ENCODE data around the gene COL9A3.

The COL9A3 gene

DNA sequence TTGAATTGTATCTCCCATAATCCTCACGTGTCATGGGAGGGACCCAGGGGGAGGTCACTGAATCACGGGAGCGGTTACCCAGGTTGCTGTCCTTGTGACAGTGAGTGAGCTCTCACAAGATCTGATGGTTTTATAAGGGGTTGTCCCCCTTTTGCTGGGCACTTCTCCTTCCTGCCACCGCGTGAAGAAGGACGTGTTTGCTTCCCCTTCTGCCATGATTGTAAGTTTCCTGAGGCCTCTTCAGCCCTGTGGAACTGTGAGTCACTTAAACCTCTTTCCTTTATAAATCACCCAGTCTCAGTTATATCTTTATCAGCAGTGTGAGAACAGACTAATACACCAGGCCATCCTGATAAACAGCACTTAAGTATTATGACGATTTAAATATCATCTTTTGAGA lies 29.5 kb upstream of the COL9A3 start:
- Mint-ChIP-seq H3K27me3 (no peaks in the 10 kb centered on the region), H3K27ac (no peak overlapping the region)
- DNase-seq: no peak

GRCh38 chr20:62787866-62788265 lies 29.0 kb upstream of the COL9A3 start:
- H3K27ac Mint-ChIP-seq: no peak overlapping the region
- DNase-seq: no peak
- no peaks in the 10 kb centered on the region for H3K27me3 Mint-ChIP-seq
- no peak overlapping the region for H3K4me3 Mint-ChIP-seq
- no peaks in the 10 kb centered on the region for H3K36me3 Mint-ChIP-seq (ENCODE audit: low read depth)
- H3K4me1 Mint-ChIP-seq (ENCODE audit: low read depth): peaks cover 18% of the 10 kb centered on the region
- no peaks in the 10 kb centered on the region for H3K9me3 Mint-ChIP-seq

More for the DNA sequence above, 29.5 kb upstream of the COL9A3 start:
- H3K36me3 Mint-ChIP-seq (ENCODE audit: low read depth): no peaks in the 10 kb centered on the region
- H3K9me3 Mint-ChIP-seq: no peaks in the 10 kb centered on the region
- H3K4me3 Mint-ChIP-seq: no peak overlapping the region
- H3K4me1 Mint-ChIP-seq (ENCODE audit: low read depth): peaks cover 15% of the 10 kb centered on the region

- peaks cover 25% of the 10 kb centered on the region for H3K4me1 Mint-ChIP-seq (ENCODE audit: low read depth)
- H3K27ac Mint-ChIP-seq: no peak overlapping the region
- no peaks in the 10 kb centered on the region for H3K36me3 Mint-ChIP-seq (ENCODE audit: low read depth)
- no peaks in the 10 kb centered on the region for H3K27me3 Mint-ChIP-seq
- no peak overlapping the region for H3K4me3 Mint-ChIP-seq
- no peaks in the 10 kb centered on the region for H3K9me3 Mint-ChIP-seq
- no peak for DNase-seq
Observed at GRCh38 chr20:62788607-62789006, 28.2 kb upstream of the COL9A3 start.

GRCh38 chr20:62790075-62790474 lies 26.8 kb upstream of the COL9A3 start:
- Mint-ChIP-seq H3K27ac (no peak overlapping the region), H3K9me3 (no peaks in the 10 kb centered on the region), H3K36me3 (ENCODE audit: low read depth) (no peaks in the 10 kb centered on the region), H3K27me3 (no peaks in the 10 kb centered on the region), H3K4me1 (ENCODE audit: low read depth) (peaks cover 35% of the 10 kb centered on the region), H3K4me3 (no peak overlapping the region)
- DNase-seq: no peak

DNA sequence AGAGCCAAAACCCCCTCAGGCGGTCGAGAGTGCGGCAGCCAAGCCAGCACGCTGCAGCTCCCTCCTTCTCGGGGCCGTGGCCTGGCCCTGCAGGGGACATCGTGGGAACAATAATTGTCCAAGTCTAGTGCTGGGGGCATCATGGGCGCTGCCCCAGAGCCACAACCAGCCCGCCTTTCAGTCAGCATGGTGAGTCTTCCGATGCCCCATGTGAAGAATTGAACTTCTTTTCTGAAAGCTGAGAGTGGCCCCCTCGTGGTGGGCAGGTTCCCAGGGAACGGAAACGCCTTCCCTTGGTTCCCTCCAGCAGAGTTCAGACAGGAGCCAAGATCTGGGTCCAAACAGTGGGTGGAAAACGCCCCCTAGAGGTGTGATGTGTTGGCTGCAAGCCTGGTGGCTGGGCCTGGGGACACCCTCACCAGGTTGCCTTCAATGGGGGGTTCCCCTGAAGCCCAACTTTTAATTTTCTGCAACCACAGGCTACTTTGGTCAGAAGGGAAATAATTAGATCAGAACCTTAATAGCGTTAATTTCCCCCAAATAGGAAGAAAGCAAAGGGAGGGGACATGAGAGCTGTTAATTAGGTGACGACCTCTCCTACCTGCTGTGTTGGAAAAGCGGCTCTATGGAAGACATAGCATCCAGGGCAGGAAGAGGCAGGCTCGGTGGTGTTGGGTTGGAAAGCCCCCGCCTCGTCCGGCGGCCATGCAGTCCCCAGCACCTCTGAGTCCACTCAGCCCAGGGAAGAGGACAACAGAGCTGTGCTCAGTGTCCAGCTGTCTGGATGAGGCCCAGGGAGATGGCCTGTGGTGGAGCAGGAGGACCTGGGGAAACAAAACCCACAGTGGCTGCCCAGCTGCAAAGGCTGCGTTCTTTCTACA lies 25.3 kb upstream of the COL9A3 start:
- no peak overlapping the region for H3K27ac Mint-ChIP-seq
- H3K4me1 Mint-ChIP-seq (ENCODE audit: low read depth): peaks cover 39% of the 10 kb centered on the region
- no peak overlapping the region for H3K4me3 Mint-ChIP-seq

DNA sequence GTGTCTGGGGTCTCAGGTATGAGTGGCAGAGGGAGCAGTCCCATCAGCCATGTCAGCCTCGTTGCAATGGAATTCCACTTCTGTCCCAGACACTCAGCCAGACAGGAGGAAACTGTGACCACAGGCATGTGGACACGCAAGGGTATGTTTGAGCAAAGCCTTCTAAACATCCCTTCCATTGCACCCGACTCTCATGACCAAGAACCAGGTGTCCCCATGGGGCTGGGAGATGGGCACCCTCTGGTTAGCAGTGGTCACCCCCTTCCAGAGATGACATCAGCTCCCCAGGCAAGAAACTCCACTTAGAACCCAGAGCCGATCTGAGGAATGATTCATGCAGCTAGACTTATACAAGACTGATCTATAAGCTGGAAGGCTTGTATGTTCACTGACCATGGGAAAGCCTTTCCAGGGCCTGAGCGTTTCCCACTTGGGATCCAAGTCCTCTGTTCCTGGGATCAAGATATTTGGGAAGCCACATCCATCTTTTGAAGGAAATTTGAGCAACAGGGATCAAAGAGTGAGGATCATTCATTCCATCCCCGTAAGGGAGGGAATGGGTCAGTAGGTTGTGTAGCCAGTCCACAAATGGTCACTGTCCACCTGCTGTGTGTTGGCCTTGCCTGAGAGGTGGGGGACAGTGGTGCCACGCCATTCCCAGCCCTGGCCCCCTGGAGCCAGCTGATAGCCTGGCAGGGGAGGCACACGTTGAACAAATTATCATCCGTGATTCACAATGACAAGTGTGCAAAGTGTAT lies 24.5 kb upstream of the COL9A3 start:
- Mint-ChIP-seq H3K27me3 (no peaks in the 10 kb centered on the region), H3K9me3 (no peaks in the 10 kb centered on the region), H3K4me1 (ENCODE audit: low read depth) (peaks cover 40% of the 10 kb centered on the region), H3K36me3 (ENCODE audit: low read depth) (no peaks in the 10 kb centered on the region), H3K4me3 (no peak overlapping the region), H3K27ac (no peak overlapping the region)
- no peak for DNase-seq

More for the DNA sequence above, 25.3 kb upstream of the COL9A3 start:
- no peaks in the 10 kb centered on the region for H3K9me3 Mint-ChIP-seq
- H3K27me3 Mint-ChIP-seq: no peaks in the 10 kb centered on the region
- peak; percentile 82 for DNase-seq
- H3K36me3 Mint-ChIP-seq (ENCODE audit: low read depth): no peaks in the 10 kb centered on the region

- peaks cover 7% of the 10 kb centered on the region for H3K36me3 Mint-ChIP-seq (ENCODE audit: low read depth)
- H3K9me3 Mint-ChIP-seq: no peaks in the 10 kb centered on the region
- peaks cover 43% of the 10 kb centered on the region for H3K4me1 Mint-ChIP-seq (ENCODE audit: low read depth)
- H3K27ac Mint-ChIP-seq: peak overlapping the region; percentile 81
- H3K27me3 Mint-ChIP-seq: no peaks in the 10 kb centered on the region
- H3K4me3 Mint-ChIP-seq: peak overlapping the region; percentile 59
- DNase-seq: no peak
Observed at GRCh38 chr20:62792940-62793756, 23.7 kb upstream of the COL9A3 start.

DNA sequence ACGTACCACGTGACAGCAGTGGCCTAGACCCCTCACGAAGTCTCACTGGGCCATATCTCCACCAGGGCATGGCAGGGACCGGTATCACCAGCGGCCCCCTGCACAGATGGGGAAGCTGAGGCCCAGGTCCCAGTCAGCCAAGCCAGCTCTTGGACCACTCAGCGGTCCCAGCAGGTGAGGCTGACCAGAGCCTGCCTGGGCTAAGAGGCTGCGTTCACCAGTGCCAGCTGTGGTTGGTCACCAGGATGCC lies 23.2 kb upstream of the COL9A3 start:
- Mint-ChIP-seq H3K27ac (peak overlapping the region; percentile 81), H3K9me3 (no peaks in the 10 kb centered on the region), H3K4me1 (ENCODE audit: low read depth) (peaks cover 46% of the 10 kb centered on the region), H3K36me3 (ENCODE audit: low read depth) (peaks cover 13% of the 10 kb centered on the region), H3K27me3 (no peaks in the 10 kb centered on the region), H3K4me3 (peak overlapping the region; percentile 59)
- DNase-seq: no peak

GRCh38 chr20:62794007-62794724 lies 22.7 kb upstream of the COL9A3 start:
- H3K27ac Mint-ChIP-seq: peak overlapping the region; percentile 95
- H3K9me3 Mint-ChIP-seq: no peaks in the 10 kb centered on the region
- peak overlapping the region; percentile 76 for H3K4me3 Mint-ChIP-seq
- peak; percentile 97 for DNase-seq
- H3K27me3 Mint-ChIP-seq: no peaks in the 10 kb centered on the region
- H3K36me3 Mint-ChIP-seq (ENCODE audit: low read depth): peaks cover 18% of the 10 kb centered on the region
- peaks cover 46% of the 10 kb centered on the region for H3K4me1 Mint-ChIP-seq (ENCODE audit: low read depth)

DNA sequence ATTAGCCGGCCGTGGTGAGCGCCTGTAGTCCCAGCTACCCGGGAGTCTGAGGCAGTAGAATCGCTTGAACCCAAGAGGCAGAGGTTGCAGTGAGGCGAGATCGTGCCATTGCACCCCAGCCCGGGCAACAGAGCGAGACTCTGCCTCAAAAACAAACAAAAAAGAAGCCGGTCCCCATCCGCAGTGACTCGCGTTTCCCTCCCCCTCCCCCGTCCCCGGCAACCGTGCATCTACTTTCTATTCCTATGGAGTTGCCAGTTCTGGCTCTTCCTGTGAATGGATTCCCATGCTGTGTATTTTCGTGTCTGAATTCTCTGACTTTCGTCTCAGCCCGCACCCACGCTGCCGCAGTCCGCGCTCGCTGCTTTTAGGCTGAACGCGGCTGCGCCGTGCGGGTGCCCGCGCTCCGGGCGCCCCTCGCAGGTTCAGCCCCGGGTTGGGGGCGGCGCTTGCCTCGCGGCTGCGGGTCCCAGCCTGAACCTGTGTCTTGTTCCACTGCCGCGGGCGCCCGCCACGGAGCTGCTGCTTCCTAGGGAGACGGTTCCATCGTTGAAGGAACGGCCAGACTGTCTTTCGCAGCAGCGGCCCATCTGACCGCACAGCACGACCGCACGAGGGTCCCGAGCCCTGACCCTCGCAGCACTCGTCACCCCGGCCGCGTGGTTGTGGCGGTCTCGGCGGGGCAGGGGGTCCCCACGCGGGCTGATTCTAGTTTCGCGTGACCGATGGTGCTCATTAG lies 21.7 kb upstream of the COL9A3 start:
- H3K27me3 Mint-ChIP-seq: no peaks in the 10 kb centered on the region
- peak overlapping the region; percentile 95 for H3K27ac Mint-ChIP-seq
- peaks cover 28% of the 10 kb centered on the region for H3K36me3 Mint-ChIP-seq (ENCODE audit: low read depth)
- peaks cover 48% of the 10 kb centered on the region for H3K4me1 Mint-ChIP-seq (ENCODE audit: low read depth)
- no peaks in the 10 kb centered on the region for H3K9me3 Mint-ChIP-seq
- DNase-seq: peak; percentile 84
- peak overlapping the region; percentile 76 for H3K4me3 Mint-ChIP-seq

DNA sequence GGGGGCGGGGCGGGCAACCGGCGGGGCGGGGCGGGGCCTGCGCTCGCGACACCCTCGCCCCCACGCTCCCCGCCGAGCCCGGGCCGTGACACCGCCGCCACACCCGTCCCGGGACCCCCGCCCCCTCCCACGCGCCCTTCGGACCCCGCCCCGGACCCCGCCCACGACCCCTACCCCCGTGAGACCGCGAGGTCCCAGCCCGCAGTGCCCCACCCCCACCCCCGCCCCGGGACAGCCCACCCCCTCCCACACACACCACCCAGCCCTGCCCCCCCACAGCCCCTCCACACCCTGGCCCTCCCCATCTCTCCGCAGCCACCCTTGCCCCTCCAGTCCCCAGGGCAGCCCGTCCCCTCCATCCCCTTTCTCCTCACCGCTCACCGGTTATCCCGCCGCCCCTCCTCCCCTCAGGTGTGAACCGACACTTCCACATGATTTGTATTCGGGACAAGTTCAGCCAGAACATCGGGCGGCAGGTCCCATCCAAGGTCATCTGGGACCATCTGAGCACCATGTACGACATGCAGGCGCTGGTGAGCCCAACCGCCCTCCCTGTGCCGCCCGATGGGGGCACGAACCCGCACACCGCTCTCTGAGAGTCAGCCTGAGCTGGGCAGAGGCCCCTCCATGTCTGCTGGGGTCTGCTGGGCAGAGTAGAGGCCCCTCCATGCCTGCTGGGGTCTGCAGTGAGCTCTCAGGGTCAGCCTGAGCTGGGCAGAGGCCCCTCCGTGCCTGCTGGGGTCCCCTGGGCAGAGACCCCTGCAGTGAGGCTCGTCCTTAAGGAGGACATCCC lies 20.0 kb upstream of the COL9A3 start:
- no peaks in the 10 kb centered on the region for H3K9me3 Mint-ChIP-seq
- DNase-seq: no peak
- H3K27me3 Mint-ChIP-seq: no peaks in the 10 kb centered on the region
- peaks cover 43% of the 10 kb centered on the region for H3K36me3 Mint-ChIP-seq (ENCODE audit: low read depth)
- peak overlapping the region; percentile 82 for H3K4me3 Mint-ChIP-seq
- H3K27ac Mint-ChIP-seq: peak overlapping the region; percentile 91
- peaks cover 40% of the 10 kb centered on the region for H3K4me1 Mint-ChIP-seq (ENCODE audit: low read depth)

GRCh38 chr20:62797671-62798532 lies 18.9 kb upstream of the COL9A3 start:
- peaks cover 43% of the 10 kb centered on the region for H3K36me3 Mint-ChIP-seq (ENCODE audit: low read depth)
- no peak for DNase-seq
- peaks cover 37% of the 10 kb centered on the region for H3K4me1 Mint-ChIP-seq (ENCODE audit: low read depth)

More at GRCh38 chr20:62797671-62798532, 18.9 kb upstream of the COL9A3 start:
- peak overlapping the region; percentile 91 for H3K27ac Mint-ChIP-seq
- H3K4me3 Mint-ChIP-seq: peak overlapping the region; percentile 82
- no peaks in the 10 kb centered on the region for H3K9me3 Mint-ChIP-seq
- no peaks in the 10 kb centered on the region for H3K27me3 Mint-ChIP-seq

All from activated T-cell treated with anti-CD3 and anti-CD28 coated beads, Interleukin-2, amount 50 U/mL, for 24 hours (primary cell).